NCI-H1092 treated with DMSO at 0.1 percent for 48 hours (cell line): Measurements from ENCODE around the gene NSMCE3.
"Not testable (repeated sequence)": the region's sequence is repeated elsewhere in the genome, so short reads cannot be mapped to it uniquely, and the experiment has no call there.

Source experiments
- DNase-seq: peaks from one replicate; lab custom pipeline; 2025; lab: John Stamatoyannopoulos, UW

The NSMCE3 gene

DNA sequence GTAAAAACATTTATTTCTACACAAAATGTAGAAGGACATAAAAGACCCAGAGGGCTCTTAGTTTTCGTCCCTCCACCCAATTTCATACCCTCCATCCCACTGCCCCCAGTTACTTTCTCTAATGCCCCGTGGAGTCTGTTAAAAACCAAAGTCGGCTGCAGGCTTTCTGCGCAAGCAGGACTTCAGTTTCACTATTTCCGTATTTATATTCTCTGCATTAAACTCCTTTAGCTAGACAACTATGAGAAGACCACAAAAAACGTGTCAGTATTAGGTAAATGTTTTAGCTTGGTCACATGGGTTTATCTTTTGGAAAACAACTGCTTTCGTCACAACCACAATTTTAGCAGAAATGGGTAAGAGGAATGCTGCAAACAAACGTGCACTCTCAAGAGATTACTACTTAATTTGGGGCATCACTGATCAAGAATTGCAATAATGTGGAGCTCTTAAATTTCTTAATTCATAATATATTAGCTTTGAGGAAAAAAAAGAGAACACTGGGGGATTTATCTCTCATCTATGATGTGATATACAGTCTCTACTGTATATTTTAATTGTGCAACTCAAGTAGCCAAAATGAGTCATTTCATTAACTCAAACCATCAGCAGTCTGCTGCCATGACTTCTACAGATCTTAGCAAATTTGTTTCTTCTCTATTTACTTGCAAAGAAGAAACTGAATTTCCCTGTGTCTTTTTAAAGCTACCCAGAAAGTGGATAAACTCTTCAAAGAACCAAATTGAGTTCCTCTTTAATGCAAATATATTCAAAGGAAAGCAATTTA, 740 bp upstream of the NSMCE3 start:
- peak; percentile 2 for DNase-seq

- peak; percentile 43 for DNase-seq
These were observed 727 bp downstream of the NSMCE3 start for GRCh38 chr15:29268706-29269484.

DNA sequence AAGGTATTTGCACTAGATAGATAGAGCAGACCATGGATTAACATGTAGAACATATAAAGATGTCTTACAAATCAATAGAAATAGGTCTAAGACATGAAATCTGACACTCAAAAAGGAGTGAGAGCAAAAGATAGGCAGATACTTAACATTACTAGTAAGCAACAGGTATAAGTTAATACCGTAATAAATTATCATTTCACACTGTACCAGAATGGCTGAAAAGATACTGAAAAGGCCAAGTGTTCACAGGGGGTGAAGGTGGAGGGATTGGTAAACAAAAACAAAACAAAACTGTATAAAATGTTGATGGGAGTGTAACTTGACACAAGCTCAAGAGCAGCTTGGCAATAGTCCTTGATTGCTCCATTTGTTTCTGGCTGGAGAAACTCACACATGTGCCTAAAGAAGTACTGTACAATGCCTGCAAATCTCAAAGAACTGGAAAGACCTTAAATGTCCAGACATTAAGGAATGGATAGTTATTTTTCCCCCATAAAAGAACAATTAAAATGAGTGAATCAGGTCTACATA, 3.5 kb downstream of the NSMCE3 start:
- DNase-seq: no peak

- DNase-seq: no peak
These were observed 6.3 kb downstream of the NSMCE3 start for GRCh38 chr15:29263289-29263688.

- DNase-seq: no peak
These were observed 6.9 kb downstream of the NSMCE3 start for GRCh38 chr15:29262738-29263137.

- DNase-seq: no peak
These were observed 8.7 kb downstream of the NSMCE3 start for GRCh38 chr15:29260896-29261295.

- no peak for DNase-seq
These were observed 10.4 kb downstream of the NSMCE3 start for GRCh38 chr15:29259233-29259632.

GRCh38 chr15:29252234-29252633, 17.4 kb downstream of the NSMCE3 start:
- no peak for DNase-seq

GRCh38 chr15:29244544-29244943, 25.1 kb downstream of the NSMCE3 start:
- no peak for DNase-seq

DNA sequence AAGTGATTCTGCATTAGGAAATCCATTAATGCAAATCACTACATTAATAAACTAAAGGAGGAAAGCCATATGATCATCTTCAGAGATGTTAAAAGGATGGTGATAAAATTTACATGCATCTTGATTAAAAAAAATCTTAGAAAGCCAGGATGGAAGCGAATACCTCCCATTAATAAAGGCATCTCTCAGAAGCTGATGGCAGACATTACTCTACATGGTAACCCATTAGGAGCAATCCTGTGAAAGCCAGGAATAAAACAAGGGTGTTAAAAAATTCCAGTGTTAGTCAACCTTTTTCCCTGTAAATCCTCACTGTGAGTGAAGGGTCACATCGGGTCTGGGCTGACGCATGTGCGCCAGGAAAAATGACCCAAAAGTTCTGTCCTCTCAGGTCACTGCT, 25.5 kb downstream of the NSMCE3 start:
- DNase-seq: no peak

- peak; percentile 48 for DNase-seq
These were observed 27.0 kb downstream of the NSMCE3 start for GRCh38 chr15:29242456-29243242.

DNA sequence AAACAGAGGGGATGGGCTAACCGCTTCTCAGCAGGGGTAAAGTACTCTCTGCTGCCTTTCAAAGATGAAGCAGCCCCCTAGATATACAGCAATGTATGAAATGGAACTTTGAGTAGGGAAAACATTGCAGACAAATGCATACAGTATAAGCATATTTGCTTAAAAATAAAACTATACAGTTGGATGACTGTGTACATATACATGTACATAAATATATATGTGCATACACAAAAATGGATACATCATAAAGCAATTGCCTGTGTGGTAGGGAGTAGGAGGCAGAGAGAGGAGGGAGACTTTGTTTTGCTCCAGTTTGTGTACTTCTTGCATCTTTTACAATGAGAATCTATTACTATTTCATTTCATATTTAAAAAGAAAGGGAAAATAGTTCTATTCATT, 28.4 kb downstream of the NSMCE3 start:
- DNase-seq: no peak

DNA sequence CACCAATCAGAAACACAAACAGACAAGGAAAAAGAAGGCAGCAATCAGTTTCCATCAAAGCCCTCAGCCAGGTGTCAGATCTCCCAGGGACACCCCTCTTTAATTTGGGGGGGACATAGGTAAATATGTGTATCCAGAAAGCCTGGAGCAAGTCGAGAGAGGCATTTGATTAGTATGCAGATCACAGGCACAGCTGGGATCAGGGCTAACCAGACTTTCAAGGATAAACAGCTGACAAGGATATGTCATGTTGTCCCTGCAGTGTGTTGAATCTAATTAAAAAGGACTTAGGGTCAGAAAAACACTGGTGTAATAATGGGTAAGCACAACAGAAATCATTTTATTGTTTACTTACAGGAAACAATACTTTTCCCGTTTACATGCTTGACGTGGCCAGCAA, 30.2 kb downstream of the NSMCE3 start:
- DNase-seq: no peak

GRCh38 chr15:29233566-29233965, 36.1 kb downstream of the NSMCE3 start:
- DNase-seq: no peak

DNA sequence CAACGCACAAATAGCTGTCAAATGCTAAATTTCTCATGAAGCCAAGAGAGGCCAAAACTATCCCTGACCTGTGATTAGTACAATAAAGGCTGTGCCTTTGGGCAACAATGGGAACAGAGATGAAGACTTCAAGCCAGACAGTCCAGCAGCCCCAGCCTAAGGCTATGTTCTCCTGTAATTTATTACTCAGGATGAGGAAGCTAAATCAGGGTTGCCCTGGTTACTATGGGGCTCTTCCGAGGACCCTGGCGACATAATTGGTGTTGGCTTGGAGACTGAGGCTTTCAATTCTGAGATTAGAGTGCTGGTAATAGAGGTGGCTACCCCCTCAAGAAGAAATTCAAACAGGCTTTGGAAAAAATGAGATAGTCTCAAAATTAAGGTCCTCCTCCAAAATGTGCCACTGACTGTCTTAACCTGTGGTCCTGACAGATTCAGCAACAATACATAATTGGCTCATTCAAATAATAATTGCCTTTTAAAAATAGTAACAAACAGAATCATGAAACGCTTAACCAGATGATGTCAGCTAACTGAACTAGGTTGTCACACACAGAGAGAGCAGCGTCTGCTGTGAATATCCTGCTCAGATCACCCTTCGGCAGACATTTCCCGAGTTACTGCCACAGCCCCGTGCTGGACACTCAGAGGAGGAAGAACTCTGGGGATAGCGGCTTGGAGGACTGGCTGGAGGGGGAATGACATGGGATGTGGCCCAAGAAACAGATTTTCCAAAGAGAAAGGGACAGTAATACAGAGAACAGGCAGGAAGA, 43.0 kb downstream of the NSMCE3 start:
- DNase-seq: peak; percentile 6

GRCh38 chr15:29225534-29226234, 43.9 kb downstream of the NSMCE3 start:
- DNase-seq: no peak

DNA sequence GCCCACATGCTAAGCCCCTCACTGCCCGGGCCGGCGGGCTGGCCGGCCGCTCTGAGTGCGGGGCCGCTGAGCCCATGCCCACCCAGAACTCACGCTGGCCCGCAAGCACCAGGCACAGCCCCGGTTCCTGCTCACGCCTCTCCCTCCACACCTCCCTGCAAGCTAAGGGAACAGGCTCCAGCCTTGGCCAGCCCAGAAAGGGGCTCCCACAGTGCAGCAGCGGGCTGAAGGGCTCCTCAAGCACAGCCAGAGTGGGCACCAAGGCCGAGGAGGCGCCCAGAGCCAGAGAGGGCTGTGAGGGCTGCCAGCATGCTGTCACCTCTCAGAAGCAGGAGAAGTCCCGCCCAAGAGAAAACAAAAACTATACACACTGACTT, 44.6 kb downstream of the NSMCE3 start:
- DNase-seq: not testable (repeated sequence)

GRCh38 chr15:29224235-29224986, 45.2 kb downstream of the NSMCE3 start:
- DNase-seq: not testable (repeated sequence)

GRCh38 chr15:29223640-29224039, 46.0 kb downstream of the NSMCE3 start:
- no peak for DNase-seq
